Activated CD8-positive, alpha-beta T cell treated with anti-CD3 and anti-CD28 coated beads, Interleukin-2, amount 10 ng/mL, durations not matched to agents 7 days and 5 days (primary cell): ENCODE measurements around the gene TPCN2. TPM values are rescaled to one million over a fixed set of nuclear protein-coding genes. Genes with fewer than 3 reads are reported as not detected.

Source experiments
- ATAC-seq: fragments of 150-1000 bp; cut with Tn5 transposase; one replicate; pipeline ENCODE4 v1.10.0; 2021; ENCODE audit warnings: moderate library complexity
- CTCF ChIA-PET: fragments of 350-600 bp; sonication (Branson Sonifier 250); formaldehyde crosslinking; loops from one replicate; lab custom pipeline; 2021; ENCODE audit warnings: antibody characterized with exemption; lab: Charles Lee
- POLR2A ChIA-PET: fragments of 350-600 bp; sonication (Branson Sonifier 250); formaldehyde crosslinking; loops from one replicate; lab custom pipeline; 2021; ENCODE audit warnings: antibody characterized with exemption; lab: Charles Lee
- DNase-seq: peaks from one replicate; pipeline ENCODE4 v3.0.0-alpha.2; 2020
- H3K27ac Mint-ChIP-seq: one replicate; pipeline ENCODE4 v1.8.0; 2021; ENCODE audit warnings: mild to moderate bottlenecking, mixed read lengths
- H3K27me3 Mint-ChIP-seq: one replicate; pipeline ENCODE4 v1.8.0; 2021; ENCODE audit warnings: low read depth, mixed read lengths
- H3K36me3 Mint-ChIP-seq: one replicate; pipeline ENCODE4 v1.8.0; 2021; ENCODE audit warnings: low read depth, mixed read lengths
- H3K4me1 Mint-ChIP-seq: one replicate; pipeline ENCODE4 v1.8.0; 2021; ENCODE audit warnings: low read depth, mixed read lengths
- H3K4me3 Mint-ChIP-seq: one replicate; pipeline ENCODE4 v1.8.0; 2021; ENCODE audit warnings: mild to moderate bottlenecking, mixed read lengths
- H3K9me3 Mint-ChIP-seq: one replicate; pipeline ENCODE4 v1.8.0; 2022; ENCODE audit warnings: mixed read lengths; ENCODE audit not compliant: insufficient read depth
- total RNA-seq, 2 experiments: library from RNA; stranded (reverse); gene quantifications; one replicate each; pipeline ENCODE4 v1.2.3, GENCODE V29; 2021

Gene TPCN2
- total RNA-seq, 2 experiments from 2014 or later = 19.1 to 21.2 TPM

- Mint-ChIP-seq H3K4me1 (peaks cover 6% of the 10 kb centered on the region), H3K27me3 (no peaks in the 10 kb centered on the region), H3K36me3 (peaks cover 16% of the 10 kb centered on the region), H3K27ac (no peak overlapping the region), H3K4me3 (no peak overlapping the region), H3K9me3 (no peaks in the 10 kb centered on the region)
- DNase-seq = no peak
- no peak for ATAC-seq
- CTCF ChIA-PET = no interaction called here
- POLR2A ChIA-PET = no interaction called here
These were observed 46.6 kb downstream of the TPCN2 start for GRCh38 chr11:69095300-69095699.

- peaks cover 6% of the 10 kb centered on the region for H3K4me1 Mint-ChIP-seq
- DNase-seq (no peak), ATAC-seq (no peak)
- no peaks in the 10 kb centered on the region for H3K27me3 Mint-ChIP-seq
- no peak overlapping the region for H3K4me3 Mint-ChIP-seq
- no peaks in the 10 kb centered on the region for H3K9me3 Mint-ChIP-seq
- no peak overlapping the region for H3K27ac Mint-ChIP-seq
- H3K36me3 Mint-ChIP-seq = peaks cover 13% of the 10 kb centered on the region
- POLR2A ChIA-PET = no interaction called here
- CTCF ChIA-PET = no interaction called here
These were observed 47.7 kb downstream of the TPCN2 start for GRCh38 chr11:69096473-69096872.

- DNase-seq (no peak), ATAC-seq (no peak)
- H3K9me3 Mint-ChIP-seq = no peaks in the 10 kb centered on the region
- no peak overlapping the region for H3K4me3 Mint-ChIP-seq
- ChIA-PET POLR2A (no interaction called here), CTCF (no interaction called here)
- no peak overlapping the region for H3K27ac Mint-ChIP-seq
- no peaks in the 10 kb centered on the region for H3K27me3 Mint-ChIP-seq
- H3K4me1 Mint-ChIP-seq = peaks cover 6% of the 10 kb centered on the region
- H3K36me3 Mint-ChIP-seq = peaks cover 6% of the 10 kb centered on the region
These were observed 48.5 kb downstream of the TPCN2 start for GRCh38 chr11:69097263-69097662.

- peaks cover 6% of the 10 kb centered on the region for H3K4me1 Mint-ChIP-seq
- H3K9me3 Mint-ChIP-seq = no peaks in the 10 kb centered on the region
- no peak overlapping the region for H3K4me3 Mint-ChIP-seq
- no peak overlapping the region for H3K27ac Mint-ChIP-seq
- DNase-seq = no peak
- H3K27me3 Mint-ChIP-seq = peaks cover 2% of the 10 kb centered on the region
- H3K36me3 Mint-ChIP-seq = no peaks in the 10 kb centered on the region
- ChIA-PET POLR2A (interaction anchor here (0.8 kb wide), 1 partner anchor 38 kb away, joined by 3 read pairs; no protein-coding TSS in a partner anchor), CTCF (interaction anchor here (1.1 kb wide), 1 partner anchor 544 kb away, joined by 3 read pairs; no protein-coding TSS in a partner anchor)
- no peak for ATAC-seq
These were observed 50.4 kb downstream of the TPCN2 start for GRCh38 chr11:69099180-69099579.

- H3K27me3 Mint-ChIP-seq = peaks cover 2% of the 10 kb centered on the region
- POLR2A ChIA-PET = no interaction called here
- peaks cover 6% of the 10 kb centered on the region for H3K4me1 Mint-ChIP-seq
These were observed 51.9 kb downstream of the TPCN2 start for GRCh38 chr11:69100454-69101114.

GRCh38 chr11:69101115-69101791 is 52.5 kb downstream of the TPCN2 start:
- DNase-seq (peak; percentile 71), ATAC-seq (peak; percentile 84)
- POLR2A ChIA-PET = no interaction called here
- no peak overlapping the region for H3K4me3 Mint-ChIP-seq
- H3K4me1 Mint-ChIP-seq = peaks cover 6% of the 10 kb centered on the region
- H3K36me3 Mint-ChIP-seq = no peaks in the 10 kb centered on the region
- CTCF ChIA-PET = interaction anchor here (0.6 to 4.1 kb wide), 8 partner anchors 18 to 570 kb away, joined by 3 to 23 read pairs (median 4); no protein-coding TSS in a partner anchor
- H3K27me3 Mint-ChIP-seq = peaks cover 2% of the 10 kb centered on the region
- no peaks in the 10 kb centered on the region for H3K9me3 Mint-ChIP-seq
- no peak overlapping the region for H3K27ac Mint-ChIP-seq

More at GRCh38 chr11:69100454-69101114, 51.9 kb downstream of the TPCN2 start:
- no peak overlapping the region for H3K4me3 Mint-ChIP-seq
- H3K36me3 Mint-ChIP-seq = no peaks in the 10 kb centered on the region
- H3K27ac Mint-ChIP-seq = no peak overlapping the region
- DNase-seq (no peak), ATAC-seq (no peak)
- CTCF ChIA-PET = interaction anchor here (1.3 to 4.1 kb wide), 3 partner anchors 140 to 570 kb away, joined by 5 to 23 read pairs (median 6); no protein-coding TSS in a partner anchor
- no peaks in the 10 kb centered on the region for H3K9me3 Mint-ChIP-seq

- Mint-ChIP-seq H3K4me3 (no peak overlapping the region), H3K36me3 (no peaks in the 10 kb centered on the region)
These were observed 53.3 kb downstream of the TPCN2 start for GRCh38 chr11:69101792-69102695.

GRCh38 chr11:69102732-69103615 is 54.2 kb downstream of the TPCN2 start:
- ATAC-seq (no peak), DNase-seq (no peak)
- Mint-ChIP-seq H3K9me3 (no peaks in the 10 kb centered on the region), H3K4me3 (no peak overlapping the region), H3K27ac (peak overlapping the region; percentile 20), H3K4me1 (peaks cover 12% of the 10 kb centered on the region), H3K27me3 (peaks cover 2% of the 10 kb centered on the region), H3K36me3 (no peaks in the 10 kb centered on the region)
- ChIA-PET POLR2A (no interaction called here), CTCF (interaction anchor here (1.3 to 4.1 kb wide), 4 partner anchors 138 to 568 kb away, joined by 3 to 23 read pairs (median 5); no protein-coding TSS in a partner anchor)

More at GRCh38 chr11:69101792-69102695, 53.3 kb downstream of the TPCN2 start:
- Mint-ChIP-seq H3K4me1 (peaks cover 11% of the 10 kb centered on the region), H3K27ac (peak overlapping the region; percentile 20), H3K27me3 (peaks cover 2% of the 10 kb centered on the region), H3K9me3 (no peaks in the 10 kb centered on the region)
- ChIA-PET POLR2A (no interaction called here), CTCF (interaction anchor here (0.6 to 4.1 kb wide), 7 partner anchors 17 to 569 kb away, joined by 3 to 23 read pairs (median 3); no protein-coding TSS in a partner anchor)
- DNase-seq = no peak
- no peak for ATAC-seq

- peaks cover 8% of the 10 kb centered on the region for H3K4me1 Mint-ChIP-seq
- no peak for DNase-seq
- POLR2A ChIA-PET = no interaction called here
- CTCF ChIA-PET = no interaction called here
- no peaks in the 10 kb centered on the region for H3K36me3 Mint-ChIP-seq
- H3K27ac Mint-ChIP-seq = no peak overlapping the region
- H3K9me3 Mint-ChIP-seq = no peaks in the 10 kb centered on the region
- no peak for ATAC-seq
- H3K4me3 Mint-ChIP-seq = no peak overlapping the region
- H3K27me3 Mint-ChIP-seq = peaks cover 2% of the 10 kb centered on the region
These were observed 55.6 kb downstream of the TPCN2 start for GRCh38 chr11:69104212-69104855.

- DNase-seq (no peak), ATAC-seq (no peak)
- H3K27ac Mint-ChIP-seq = no peak overlapping the region
- CTCF ChIA-PET = no interaction called here
- H3K27me3 Mint-ChIP-seq = peaks cover 2% of the 10 kb centered on the region
- H3K4me1 Mint-ChIP-seq = peaks cover 5% of the 10 kb centered on the region
- no peak overlapping the region for H3K4me3 Mint-ChIP-seq
- POLR2A ChIA-PET = no interaction called here
- H3K9me3 Mint-ChIP-seq = no peaks in the 10 kb centered on the region
- no peaks in the 10 kb centered on the region for H3K36me3 Mint-ChIP-seq
These were observed 56.2 kb downstream of the TPCN2 start for GRCh38 chr11:69104856-69105395.
